HTERT RPE-1 (cell line): ENCODE data around the gene VAT1.
"Not testable (repeated sequence)": the region's sequence is repeated elsewhere in the genome, so short reads cannot be mapped to it uniquely, and the experiment has no call there.

ENCODE experiments used
- in situ Hi-C: fragments of 300-500 bp; cut with MboI; formaldehyde crosslinking; loops from 4 replicates; pipeline ENCODE4 v1.14.3; 2020; ENCODE audit warnings: low sequenced_read_pairs

The VAT1 gene

DNA sequence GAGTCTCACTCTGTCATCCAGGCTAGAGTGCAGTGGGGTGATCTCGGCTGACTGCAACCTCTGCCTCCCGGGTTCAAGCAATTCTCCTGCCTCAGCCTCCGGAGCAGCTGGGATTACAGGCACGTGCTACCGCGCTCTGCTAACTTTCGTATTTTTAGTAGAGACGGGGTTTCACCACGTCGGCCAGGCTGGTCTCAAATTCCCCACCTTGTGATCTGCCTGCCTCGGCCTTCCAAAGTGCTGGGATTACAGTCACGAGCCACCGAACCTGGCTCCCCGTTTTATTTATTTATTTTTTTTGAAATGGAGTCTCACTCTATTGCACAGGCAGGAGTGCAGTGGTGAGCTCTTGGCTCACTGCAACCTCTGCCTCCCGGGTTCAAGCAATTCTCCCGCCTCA, 46.5 kb downstream of the VAT1 start:
- in situ Hi-C loops = not testable (repeated sequence)

GRCh38 chr17:42975265-42975664, 46.9 kb downstream of the VAT1 start:
- in situ Hi-C loops = no loop called here

- in situ Hi-C loops = not testable (repeated sequence)
Measured at GRCh38 chr17:42973323-42973722, 48.9 kb downstream of the VAT1 start.

- in situ Hi-C loops = no loop called here
Measured at GRCh38 chr17:42971589-42971988, 50.6 kb downstream of the VAT1 start.

DNA sequence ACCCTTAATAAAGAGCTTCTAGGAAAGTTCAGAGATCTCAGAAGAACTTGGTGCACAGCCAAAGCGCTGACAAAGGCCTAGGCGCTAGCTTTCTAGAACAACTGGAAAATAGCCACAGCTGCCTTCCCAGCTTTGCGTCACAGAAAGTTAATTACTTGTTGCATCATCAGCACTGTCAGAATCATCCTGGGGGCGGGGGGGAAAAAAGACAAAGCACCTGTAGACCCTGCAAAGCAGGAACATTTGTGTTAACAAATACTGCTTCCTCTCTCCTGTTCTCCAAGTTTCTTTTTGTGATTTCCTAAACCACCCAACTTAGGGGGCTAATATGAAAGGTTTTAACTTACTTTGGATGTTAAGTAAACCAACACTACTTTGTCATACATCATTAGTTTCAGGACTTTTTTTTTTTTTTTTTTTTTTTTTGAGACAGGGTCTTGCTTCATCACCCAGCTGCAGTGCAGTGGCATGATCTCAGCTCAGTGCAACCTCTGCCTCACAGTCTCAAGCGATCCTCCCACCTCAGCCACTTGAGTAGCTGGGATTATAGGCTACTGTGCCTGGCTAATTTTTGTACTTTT, 53.1 kb downstream of the VAT1 start:
- in situ Hi-C loops = no loop called here

DNA sequence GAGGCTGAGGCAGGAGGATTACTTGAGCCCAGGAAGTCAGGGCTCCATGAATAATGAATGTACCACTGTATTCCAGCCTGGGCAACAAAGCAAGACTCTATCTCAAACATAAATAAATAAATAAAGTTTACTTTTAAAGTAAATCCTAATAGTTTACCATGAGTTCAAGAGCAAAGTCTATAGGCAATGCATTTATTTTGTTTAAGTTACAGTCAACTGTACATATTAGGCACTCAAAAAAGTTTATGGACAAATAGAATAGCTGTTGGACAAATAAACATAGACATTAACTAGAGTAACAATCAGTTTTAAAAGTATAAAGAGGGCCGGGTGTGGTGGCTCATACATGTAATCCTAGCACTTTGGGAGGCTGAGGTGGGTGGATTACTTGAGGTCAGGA, 54.3 kb downstream of the VAT1 start:
- in situ Hi-C loops = no loop called here
